K562 (cell line): ENCODE data around the gene ITPR1. TPM values are rescaled to one million over a fixed set of nuclear protein-coding genes. Genes with fewer than 3 reads are reported as not detected.

Experiments
- ARNT ChIP-seq, 2 experiments: fragments of 450-650 bp; IDR thresholded peaks; 2 replicates each; pipeline ENCODE4 v1.6.1; 2016; ENCODE audit warnings: mild to moderate bottlenecking in 1 of 2
- MAFF ChIP-seq: IDR thresholded peaks from 2 replicates; pipeline ENCODE4 v1.6.1; 2012; ENCODE audit warnings: low read length, improper control_type of control experiment
- NUFIP1 ChIP-seq: fragments of 450-650 bp; IDR thresholded peaks from 2 replicates; pipeline ENCODE4 v1.6.1; 2018; ENCODE audit not compliant: partially characterized antibody
- PRPF4 ChIP-seq: fragments of 200-400 bp; formaldehyde crosslinking; IDR thresholded peaks from one replicate; pipeline ENCODE4 v1.6.1; 2017; ENCODE audit warnings: low read length, low read depth, mild to moderate bottlenecking; ENCODE audit not compliant: insufficient read depth, poor library complexity, severe bottlenecking
- RBM39 ChIP-seq: fragments of 200-400 bp; formaldehyde crosslinking; optimal IDR thresholded peaks from 2 replicates; pipeline ENCODE3; 2018; ENCODE audit warnings: low read depth, low read length
- ZNF124 ChIP-seq: sonication (generic); formaldehyde crosslinking; IDR thresholded peaks from 2 replicates; pipeline ENCODE4 v1.8.1; 2022; ENCODE audit warnings: missing genetic modification reagents
- ZNF133 ChIP-seq: fragments of 250-450 bp; sonication (Bioruptor Pico); IDR thresholded peaks from 2 replicates; pipeline ENCODE4 v1.4.0; 2020; ENCODE audit warnings: mild to moderate bottlenecking
- ZNF561 ChIP-seq: fragments of 450-650 bp; formaldehyde crosslinking; conservative IDR thresholded peaks from 2 replicates; pipeline ENCODE4 v1.4.0; 2020; ENCODE audit warnings: mild to moderate bottlenecking, moderate library complexity
- polyA plus RNA-seq, 8 experiments: library from polyadenylated mRNA; depleted of rRNA in 4 of 8; stranded (reverse) in 5 of 8; unstranded in 3 of 8; fragments of >200 nt; fragmentation: Nextera tagmentation in 2 of 8; fragmentation: Illumina TruSeq in 1 of 8; extraction: Ambion mirVana in 2 of 8; extraction: Trizol in 1 of 8; gene quantifications; 2 replicates each; pipeline versions ENCODE4 v1.2.1 to v1.2.3, GENCODE V29; 2011 to 2014; ENCODE audit warnings: inconsistent platforms in 1 of 8, missing spikeins in 1 of 8
- total RNA-seq, 7 experiments: library from RNA; depleted of rRNA in 6 of 7; stranded (reverse); fragments of >200 nt in 6 of 7; fragmentation: Illumina TruSeq in 2 of 7; extraction: Trizol in 2 of 7; gene quantifications; 2 replicates each; pipeline versions ENCODE4 v1.2.1 to v1.2.3, GENCODE V29; 2011 to 2021; ENCODE audit warnings: low replicate concordance in 1 of 7
- TF ChIP-seq, protein P1 (sequence below): fragments of 450-650 bp; IDR thresholded peaks from 2 replicates; pipeline ENCODE4 v1.6.1; 2018; ENCODE audit warnings: mild to moderate bottlenecking, low read depth; ENCODE audit not compliant: partially characterized antibody
- TF ChIP-seq, protein P2 (sequence below): fragments of 250-450 bp; sonication (Bioruptor Pico); IDR thresholded peaks from 2 replicates; pipeline ENCODE4 v1.5.0; 2021; ENCODE audit warnings: mild to moderate bottlenecking, moderate library complexity
- TF ChIP-seq, protein P3 (sequence below): IDR thresholded peaks from 2 replicates; pipeline ENCODE4 v1.6.1; 2011; ENCODE audit not compliant: insufficient read length; ENCODE audit errors: extremely low read depth
- TF ChIP-seq, protein P4 (sequence below): fragments of 250-450 bp; sonication (Bioruptor Pico); IDR thresholded peaks from 2 replicates; pipeline ENCODE4 v1.8.0; 2021; ENCODE audit warnings: borderline replicate concordance, mild to moderate bottlenecking, moderate library complexity; ENCODE audit not compliant: poor library complexity, severe bottlenecking
- TF ChIP-seq, protein P5 (sequence below): fragments of 250-450 bp; sonication (Bioruptor Pico); IDR thresholded peaks from 2 replicates; pipeline ENCODE4 v1.9.0; 2021; ENCODE audit warnings: mild to moderate bottlenecking
- TF ChIP-seq, protein P6 (sequence below): sonication (generic); formaldehyde crosslinking; IDR thresholded peaks from 2 replicates; pipeline ENCODE4 v1.8.0; 2023; ENCODE audit warnings: mild to moderate bottlenecking, missing genetic modification reagents
- TF ChIP-seq, protein P7 (sequence below): fragments of 450-650 bp; IDR thresholded peaks from one replicate; pipeline ENCODE4 v1.6.1; 2018; ENCODE audit warnings: mild to moderate bottlenecking, moderate library complexity; ENCODE audit not compliant: partially characterized antibody

The ITPR1 gene
- total and polyA plus RNA-seq, 9 of the 15 experiments (the other 6 are each of a cell fraction or from before 2014, with no cell fraction given) = 22.4 to 40.0 (median 27.4) TPM

DNA sequence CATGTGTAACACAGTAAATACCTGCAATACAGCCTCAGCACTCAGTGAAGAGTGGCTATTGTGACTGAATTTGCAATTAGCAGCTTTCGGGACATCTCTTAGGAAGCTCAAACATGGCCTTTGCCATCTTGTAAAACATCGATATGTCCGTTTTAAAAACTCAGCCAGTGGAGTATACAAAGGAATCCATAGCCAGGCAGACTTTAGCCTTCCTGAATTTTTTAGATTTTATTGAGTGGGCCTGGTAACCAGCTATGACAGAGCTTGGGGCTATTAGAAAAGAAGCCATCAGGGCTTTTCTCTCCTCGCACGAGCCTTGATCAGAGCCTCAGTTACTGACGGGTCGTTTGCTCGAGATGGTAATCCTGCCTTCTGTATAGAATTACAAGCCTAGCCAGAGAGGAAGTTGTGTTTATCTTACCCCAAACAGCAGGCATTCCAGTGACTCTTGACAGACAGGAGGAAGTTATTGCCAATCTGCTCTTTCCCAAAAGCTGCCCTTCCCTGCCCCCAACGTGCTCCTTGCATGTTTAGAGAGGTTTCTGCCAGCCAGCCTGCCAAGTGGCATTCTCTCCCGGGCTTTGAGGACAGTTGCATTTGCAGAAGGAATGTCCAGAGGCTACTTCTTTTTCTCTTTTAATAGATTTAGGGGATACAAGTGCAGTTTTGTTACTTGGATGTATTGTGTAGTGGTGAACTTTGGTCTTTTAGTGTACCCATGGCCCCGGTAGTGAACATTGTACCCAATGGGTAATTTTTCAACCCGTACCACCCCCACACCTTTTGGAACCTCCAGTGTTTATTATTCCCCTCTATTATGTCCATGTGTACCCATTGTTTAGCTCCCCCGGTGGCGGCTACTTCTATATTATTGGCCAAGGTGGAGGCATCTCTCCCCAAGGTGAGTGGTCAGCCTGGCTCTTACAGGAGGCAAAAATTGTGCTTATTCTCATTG is 40.6 kb downstream of the ITPR1 start (continued):
- TF ChIP-seq MAFF (peak; percentile 2; the same call in 1 of the 2 replicates), ZNF124 (CRISPR knock-in tag) (no peak), RBM39 (no peak), PRPF4 (no peak), ZNF561 (CRISPR knock-in tag) (no peak), ZNF133 (CRISPR knock-in tag) (no peak), ARNT (IDR thresholded peaks at IDR 0.05) (peak; percentile 37 to 95; a peak in 2 of 4 replicates), NUFIP1 (no peak)
- TF ChIP-seq, protein P1, sequence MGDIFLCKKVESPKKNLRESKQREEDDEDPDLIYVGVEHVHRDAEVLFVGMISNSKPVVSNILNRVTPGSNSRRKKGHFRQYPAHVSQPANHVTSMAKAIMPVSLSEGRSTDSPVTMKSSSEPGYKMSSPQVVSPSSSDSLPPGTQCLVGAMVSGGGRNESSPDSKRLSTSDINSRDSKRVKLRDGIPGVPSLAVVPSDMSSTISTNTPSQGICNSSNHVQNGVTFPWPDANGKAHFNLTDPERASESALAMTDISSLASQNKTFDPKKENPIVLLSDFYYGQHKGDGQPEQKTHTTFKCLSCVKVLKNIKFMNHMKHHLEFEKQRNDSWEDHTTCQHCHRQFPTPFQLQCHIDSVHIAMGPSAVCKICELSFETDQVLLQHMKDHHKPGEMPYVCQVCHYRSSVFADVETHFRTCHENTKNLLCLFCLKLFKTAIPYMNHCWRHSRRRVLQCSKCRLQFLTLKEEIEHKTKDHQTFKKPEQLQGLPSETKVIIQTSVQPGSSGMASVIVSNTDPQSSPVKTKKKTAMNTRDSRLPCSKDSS = no peak
- TF ChIP-seq, protein P2, sequence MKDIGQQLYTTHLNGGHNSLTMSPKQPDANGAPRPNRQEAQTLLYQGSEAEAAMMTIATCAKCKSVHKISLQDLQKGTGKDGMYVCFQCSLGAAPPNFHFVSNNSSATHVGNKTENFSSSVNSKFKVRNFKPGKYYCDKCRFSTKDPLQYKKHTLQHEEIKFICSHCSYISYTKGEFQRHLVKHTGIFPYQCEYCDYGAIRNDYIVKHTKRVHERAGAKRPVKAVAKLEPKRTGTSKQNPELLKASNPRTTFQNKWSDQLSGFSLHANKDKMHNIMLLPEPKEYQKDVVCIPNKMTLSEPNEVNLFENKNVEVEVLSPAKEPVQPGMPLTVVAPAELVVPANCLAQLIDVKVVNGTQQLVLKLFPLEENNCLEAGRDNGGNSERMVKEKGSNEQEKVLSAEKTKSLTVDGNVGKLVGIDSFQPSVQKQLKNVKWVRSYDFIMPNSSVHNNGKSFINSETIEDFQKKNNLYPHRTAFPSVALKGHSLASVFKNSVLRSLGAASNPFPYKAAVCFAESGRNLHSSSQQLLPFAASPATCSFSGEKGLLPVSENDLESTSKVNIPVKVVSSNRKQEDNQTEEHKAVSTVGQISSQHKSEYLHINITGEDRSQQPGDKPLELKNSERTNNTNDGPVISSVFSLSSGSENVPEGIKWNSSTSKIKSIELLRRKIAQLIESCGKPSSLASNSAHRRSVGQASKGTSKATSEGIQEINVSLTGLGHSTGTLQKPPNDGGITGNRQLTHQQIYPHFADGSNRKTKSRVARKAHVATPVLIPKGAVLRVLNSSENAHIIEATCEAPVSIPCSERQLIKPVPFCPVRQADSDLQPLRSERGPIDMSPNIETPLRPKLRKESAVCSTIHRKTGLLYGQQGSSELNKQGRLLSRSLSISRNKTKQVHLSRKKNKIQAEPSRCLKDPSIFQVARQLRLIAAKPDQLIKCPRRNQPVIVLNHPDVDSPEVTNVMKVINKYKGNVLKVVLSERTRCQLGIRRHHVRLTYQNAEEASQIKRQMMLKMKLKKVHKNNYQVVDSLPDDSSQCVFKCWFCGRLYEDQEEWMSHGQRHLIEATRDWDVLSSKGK (CRISPR knock-in tag) = no peak
- TF ChIP-seq, protein P3, sequence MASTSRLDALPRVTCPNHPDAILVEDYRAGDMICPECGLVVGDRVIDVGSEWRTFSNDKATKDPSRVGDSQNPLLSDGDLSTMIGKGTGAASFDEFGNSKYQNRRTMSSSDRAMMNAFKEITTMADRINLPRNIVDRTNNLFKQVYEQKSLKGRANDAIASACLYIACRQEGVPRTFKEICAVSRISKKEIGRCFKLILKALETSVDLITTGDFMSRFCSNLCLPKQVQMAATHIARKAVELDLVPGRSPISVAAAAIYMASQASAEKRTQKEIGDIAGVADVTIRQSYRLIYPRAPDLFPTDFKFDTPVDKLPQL = no peak
- TF ChIP-seq, protein P4, sequence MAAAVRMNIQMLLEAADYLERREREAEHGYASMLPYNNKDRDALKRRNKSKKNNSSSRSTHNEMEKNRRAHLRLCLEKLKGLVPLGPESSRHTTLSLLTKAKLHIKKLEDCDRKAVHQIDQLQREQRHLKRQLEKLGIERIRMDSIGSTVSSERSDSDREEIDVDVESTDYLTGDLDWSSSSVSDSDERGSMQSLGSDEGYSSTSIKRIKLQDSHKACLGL (CRISPR knock-in tag) = no peak
- TF ChIP-seq, protein P5, sequence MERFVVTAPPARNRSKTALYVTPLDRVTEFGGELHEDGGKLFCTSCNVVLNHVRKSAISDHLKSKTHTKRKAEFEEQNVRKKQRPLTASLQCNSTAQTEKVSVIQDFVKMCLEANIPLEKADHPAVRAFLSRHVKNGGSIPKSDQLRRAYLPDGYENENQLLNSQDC (CRISPR knock-in tag) = no peak
- TF ChIP-seq, protein P6, sequence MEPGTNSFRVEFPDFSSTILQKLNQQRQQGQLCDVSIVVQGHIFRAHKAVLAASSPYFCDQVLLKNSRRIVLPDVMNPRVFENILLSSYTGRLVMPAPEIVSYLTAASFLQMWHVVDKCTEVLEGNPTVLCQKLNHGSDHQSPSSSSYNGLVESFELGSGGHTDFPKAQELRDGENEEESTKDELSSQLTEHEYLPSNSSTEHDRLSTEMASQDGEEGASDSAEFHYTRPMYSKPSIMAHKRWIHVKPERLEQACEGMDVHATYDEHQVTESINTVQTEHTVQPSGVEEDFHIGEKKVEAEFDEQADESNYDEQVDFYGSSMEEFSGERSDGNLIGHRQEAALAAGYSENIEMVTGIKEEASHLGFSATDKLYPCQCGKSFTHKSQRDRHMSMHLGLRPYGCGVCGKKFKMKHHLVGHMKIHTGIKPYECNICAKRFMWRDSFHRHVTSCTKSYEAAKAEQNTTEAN (CRISPR knock-in tag) = no peak
- TF ChIP-seq, protein P7, sequence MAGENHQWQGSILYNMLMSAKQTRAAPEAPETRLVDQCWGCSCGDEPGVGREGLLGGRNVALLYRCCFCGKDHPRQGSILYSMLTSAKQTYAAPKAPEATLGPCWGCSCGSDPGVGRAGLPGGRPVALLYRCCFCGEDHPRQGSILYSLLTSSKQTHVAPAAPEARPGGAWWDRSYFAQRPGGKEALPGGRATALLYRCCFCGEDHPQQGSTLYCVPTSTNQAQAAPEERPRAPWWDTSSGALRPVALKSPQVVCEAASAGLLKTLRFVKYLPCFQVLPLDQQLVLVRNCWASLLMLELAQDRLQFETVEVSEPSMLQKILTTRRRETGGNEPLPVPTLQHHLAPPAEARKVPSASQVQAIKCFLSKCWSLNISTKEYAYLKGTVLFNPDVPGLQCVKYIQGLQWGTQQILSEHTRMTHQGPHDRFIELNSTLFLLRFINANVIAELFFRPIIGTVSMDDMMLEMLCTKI = no peak
